SU-DHL-6 (cell line): ENCODE results near the gene CHSY1.

Source experiments
- H2AFZ ChIP-seq: fragments of 200-600 bp; sonication (generic); 2 replicates; pipeline ENCODE4 v1.6.1; 2014; ENCODE audit warnings: low read depth, mild to moderate bottlenecking, moderate library complexity, mixed read lengths, antibody characterized with exemption, low read length; ENCODE audit not compliant: severe bottlenecking
- H3F3A ChIP-seq: fragments of 200-600 bp; shearing (Covaris generic); 2 replicates; pipeline ENCODE4 v1.6.0; 2016; ENCODE audit warnings: antibody characterized with exemption, mild to moderate bottlenecking; ENCODE audit not compliant: insufficient read depth
- H3K27ac ChIP-seq: fragments of 200-600 bp; sonication (generic); 2 replicates; pipeline ENCODE4 v1.5.1; 2016; ENCODE audit warnings: low read depth, mild to moderate bottlenecking, low read length, moderate library complexity, mixed read lengths
- H3K27me3 ChIP-seq: fragments of 200-600 bp; sonication (generic), shearing (Covaris generic); 2 replicates; pipeline ENCODE4 v1.6.0; 2014; ENCODE audit warnings: mild to moderate bottlenecking, low read length
- H3K36me3 ChIP-seq: fragments of 200-600 bp; sonication (generic); 2 replicates; pipeline ENCODE4 v1.6.1; 2014; ENCODE audit warnings: mild to moderate bottlenecking, low read length, mixed read lengths
- H3K4me2 ChIP-seq: fragments of 300-600, 200-600 bp; shearing (Covaris generic), sonication (generic); 2 replicates; pipeline ENCODE4 v1.6.0; 2014; ENCODE audit warnings: low read length, low read depth, mild to moderate bottlenecking; ENCODE audit not compliant: poor library complexity, severe bottlenecking
- H3K4me3 ChIP-seq: fragments of 200-600 bp; sonication (generic); 2 replicates; pipeline ENCODE4 v1.5.1; 2014; ENCODE audit warnings: antibody characterized with exemption, low read length, mild to moderate bottlenecking, mixed read lengths; ENCODE audit not compliant: insufficient read depth, poor library complexity, severe bottlenecking
- H3K79me2 ChIP-seq: fragments of 200-600 bp; sonication (generic); 2 replicates; pipeline ENCODE4 v1.6.1; 2014; ENCODE audit warnings: mild to moderate bottlenecking, low read length, moderate library complexity; ENCODE audit not compliant: insufficient read depth
- H3K9ac ChIP-seq: fragments of 200-600 bp; sonication (generic); 2 replicates; pipeline ENCODE4 v1.7.0; 2014; ENCODE audit warnings: mild to moderate bottlenecking, low read length
- H3K9me2 ChIP-seq: fragments of 200-600 bp; sonication (generic); replicated peaks from 2 replicates; pipeline ENCODE4 v1.6.1; 2014; ENCODE audit warnings: low read length; ENCODE audit not compliant: insufficient read depth
- H3K9me3 ChIP-seq: fragments of 200-600 bp; sonication (generic); 2 replicates; pipeline ENCODE4 v1.6.1; 2014; ENCODE audit warnings: low read length, mixed read lengths; ENCODE audit not compliant: insufficient read depth
- H4K20me1 ChIP-seq: fragments of 200-600 bp; sonication (generic); 2 replicates; pipeline ENCODE4 v1.6.1; 2014; ENCODE audit warnings: low read depth, mild to moderate bottlenecking, antibody characterized with exemption, low read length, moderate library complexity, mixed read lengths
- EZH2phosphoT487 ChIP-seq: fragments of 200-600 bp; sonication (generic), shearing (Covaris generic); conservative IDR thresholded peaks from 2 replicates; pipeline ENCODE4 v1.6.1; 2018; ENCODE audit warnings: mild to moderate bottlenecking, antibody characterized with exemption, low read length, moderate library complexity, mixed read lengths
- TF ChIP-seq, protein P1 (sequence below): fragments of 200-600 bp; sonication (generic); IDR thresholded peaks from one replicate; pipeline ENCODE4 v1.5.1; 2017; ENCODE audit warnings: antibody characterized with exemption, mild to moderate bottlenecking, low read length, moderate library complexity; ENCODE audit not compliant: insufficient read depth, poor library complexity, severe bottlenecking

CHSY1 gene

DNA sequence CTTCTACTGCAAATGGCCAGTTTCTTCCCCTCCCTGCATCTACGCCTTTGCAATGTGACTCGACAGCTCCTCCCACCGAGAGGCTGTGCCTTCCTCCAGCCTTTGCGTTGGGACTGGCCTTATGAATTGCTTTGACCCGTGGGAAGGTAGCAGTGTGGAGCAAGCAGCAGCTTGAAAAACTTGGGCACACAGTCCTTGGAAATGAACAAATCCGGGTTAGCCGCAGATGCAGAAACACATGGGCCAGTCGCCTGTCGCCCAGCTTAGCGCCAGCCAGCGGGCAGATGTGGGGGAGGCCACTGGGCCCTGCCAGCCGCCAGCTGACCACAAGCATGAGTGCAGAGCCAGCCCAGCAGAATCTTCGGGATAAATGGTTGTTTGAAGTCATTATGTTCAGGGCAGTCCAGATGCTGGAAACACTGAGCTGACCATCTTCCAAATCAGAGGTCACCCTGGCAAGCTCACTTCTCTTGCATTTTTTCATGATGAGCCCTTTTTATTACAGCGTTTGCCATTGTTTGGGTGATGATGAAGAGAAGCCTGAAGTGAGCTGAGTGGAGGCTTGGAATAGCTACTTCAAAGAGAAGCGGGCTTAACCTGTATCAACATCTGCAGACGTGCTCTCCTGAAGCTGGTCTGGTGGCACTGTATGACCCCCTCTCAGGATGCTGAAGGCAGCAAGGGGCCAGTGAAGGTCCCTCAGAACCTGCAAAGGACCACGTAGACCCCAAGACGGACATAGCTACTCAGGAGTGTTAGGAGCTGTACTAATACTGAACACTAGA lies 15.7 kb upstream of the CHSY1 start:
- Histone ChIP-seq H4K20me1 (no peaks in the 10 kb centered on the region), H3K9me2 (no peaks in the 10 kb centered on the region), H3F3A (no peaks in the 10 kb centered on the region), H3K27me3 (no peaks in the 10 kb centered on the region), H2AFZ (no peak overlapping the region), H3K9ac (no peak overlapping the region), H3K79me2 (no peaks in the 10 kb centered on the region), H3K9me3 (no peaks in the 10 kb centered on the region), H3K4me2 (no peak overlapping the region), H3K36me3 (peaks cover 10% of the 10 kb centered on the region; the same call in 1 of the 2 replicates), H3K27ac (no peak overlapping the region), H3K4me3 (no peak overlapping the region)
- TF ChIP-seq EZH2phosphoT487 = no peak
- TF ChIP-seq, protein P1, sequence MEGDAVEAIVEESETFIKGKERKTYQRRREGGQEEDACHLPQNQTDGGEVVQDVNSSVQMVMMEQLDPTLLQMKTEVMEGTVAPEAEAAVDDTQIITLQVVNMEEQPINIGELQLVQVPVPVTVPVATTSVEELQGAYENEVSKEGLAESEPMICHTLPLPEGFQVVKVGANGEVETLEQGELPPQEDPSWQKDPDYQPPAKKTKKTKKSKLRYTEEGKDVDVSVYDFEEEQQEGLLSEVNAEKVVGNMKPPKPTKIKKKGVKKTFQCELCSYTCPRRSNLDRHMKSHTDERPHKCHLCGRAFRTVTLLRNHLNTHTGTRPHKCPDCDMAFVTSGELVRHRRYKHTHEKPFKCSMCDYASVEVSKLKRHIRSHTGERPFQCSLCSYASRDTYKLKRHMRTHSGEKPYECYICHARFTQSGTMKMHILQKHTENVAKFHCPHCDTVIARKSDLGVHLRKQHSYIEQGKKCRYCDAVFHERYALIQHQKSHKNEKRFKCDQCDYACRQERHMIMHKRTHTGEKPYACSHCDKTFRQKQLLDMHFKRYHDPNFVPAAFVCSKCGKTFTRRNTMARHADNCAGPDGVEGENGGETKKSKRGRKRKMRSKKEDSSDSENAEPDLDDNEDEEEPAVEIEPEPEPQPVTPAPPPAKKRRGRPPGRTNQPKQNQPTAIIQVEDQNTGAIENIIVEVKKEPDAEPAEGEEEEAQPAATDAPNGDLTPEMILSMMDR = no peak

DNA sequence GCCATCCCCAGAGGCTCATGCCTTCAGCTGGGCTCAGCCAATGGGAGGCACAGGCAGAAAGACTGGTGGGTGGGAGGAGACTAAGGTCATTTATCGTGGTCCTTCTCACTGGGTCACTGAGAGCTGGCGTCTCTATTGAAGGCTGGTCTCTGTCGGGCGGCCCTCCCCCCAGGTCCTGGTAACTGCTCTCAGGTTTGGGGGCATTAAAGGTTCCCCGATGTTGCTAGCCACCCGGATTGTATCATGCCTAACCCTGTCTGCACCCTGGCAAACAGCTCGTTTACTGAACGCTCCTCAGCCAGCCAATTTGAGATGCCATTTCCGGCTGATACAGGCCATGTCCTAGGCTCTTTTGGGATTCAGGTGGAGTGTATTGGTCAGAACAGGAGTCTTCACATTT lies 14.9 kb upstream of the CHSY1 start:
- Histone ChIP-seq H2AFZ (no peak overlapping the region), H3K27ac (no peak overlapping the region)
- TF ChIP-seq, protein P1 = no peak
- TF ChIP-seq EZH2phosphoT487 = no peak

DNA sequence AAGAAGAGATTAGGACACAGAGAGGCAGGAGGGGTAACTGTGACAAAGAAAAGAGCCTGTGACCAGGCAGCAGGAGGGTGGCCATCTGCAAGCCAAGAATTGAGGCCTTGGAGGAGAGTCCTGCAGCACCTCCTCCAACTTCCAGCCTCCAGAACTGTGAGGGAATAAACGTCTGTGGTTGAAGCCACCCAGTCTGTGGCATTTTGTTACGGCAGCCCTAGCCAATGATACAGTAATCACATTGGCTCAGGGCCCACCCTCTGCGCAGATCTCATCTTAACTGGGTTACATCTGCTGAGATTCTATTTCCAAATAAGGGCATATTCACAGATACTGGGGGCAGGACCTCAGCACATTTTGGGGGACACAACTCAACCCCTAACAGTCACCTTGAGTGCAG lies 14.2 kb upstream of the CHSY1 start:
- H3F3A ChIP-seq = no peaks in the 10 kb centered on the region
- no peaks in the 10 kb centered on the region for H4K20me1 ChIP-seq
- no peak overlapping the region for H2AFZ ChIP-seq
- no peak overlapping the region for H3K4me3 ChIP-seq
- H3K4me2 ChIP-seq = no peak overlapping the region
- TF ChIP-seq EZH2phosphoT487 = no peak
- TF ChIP-seq, protein P1 = no peak
- H3K9me2 ChIP-seq = no peaks in the 10 kb centered on the region
- H3K27me3 ChIP-seq = no peaks in the 10 kb centered on the region
- no peaks in the 10 kb centered on the region for H3K79me2 ChIP-seq
- no peaks in the 10 kb centered on the region for H3K36me3 ChIP-seq
- no peaks in the 10 kb centered on the region for H3K9me3 ChIP-seq
- H3K27ac ChIP-seq = no peak overlapping the region
- H3K9ac ChIP-seq = no peak overlapping the region

More for the DNA sequence above, 14.9 kb upstream of the CHSY1 start:
- Histone ChIP-seq H3F3A (no peaks in the 10 kb centered on the region), H4K20me1 (no peaks in the 10 kb centered on the region), H3K9me3 (no peaks in the 10 kb centered on the region), H3K4me2 (no peak overlapping the region), H3K36me3 (0 out of 2 replicates have a peak, but pooled peaks cover 3% of the 10 kb centered on the region), H3K4me3 (no peak overlapping the region), H3K79me2 (no peaks in the 10 kb centered on the region), H3K9ac (no peak overlapping the region), H3K27me3 (no peaks in the 10 kb centered on the region), H3K9me2 (no peaks in the 10 kb centered on the region)
